ENCODE measurements around the gene MLYCD. TPM values are rescaled to one million over a fixed set of nuclear protein-coding genes. Genes with fewer than 3 reads are reported as not detected.

MLYCD gene
- total and polyA plus RNA-seq, 10 of the 15 experiments (the other 5 are each of a cell fraction or from before 2014, with no cell fraction given) = 0.21 to 3.7 (median 1.7) TPM

GRCh38 chr16:83947642-83948234 is 48.8 kb downstream of the MLYCD start (continued):
- TF ChIP-seq, protein P1, sequence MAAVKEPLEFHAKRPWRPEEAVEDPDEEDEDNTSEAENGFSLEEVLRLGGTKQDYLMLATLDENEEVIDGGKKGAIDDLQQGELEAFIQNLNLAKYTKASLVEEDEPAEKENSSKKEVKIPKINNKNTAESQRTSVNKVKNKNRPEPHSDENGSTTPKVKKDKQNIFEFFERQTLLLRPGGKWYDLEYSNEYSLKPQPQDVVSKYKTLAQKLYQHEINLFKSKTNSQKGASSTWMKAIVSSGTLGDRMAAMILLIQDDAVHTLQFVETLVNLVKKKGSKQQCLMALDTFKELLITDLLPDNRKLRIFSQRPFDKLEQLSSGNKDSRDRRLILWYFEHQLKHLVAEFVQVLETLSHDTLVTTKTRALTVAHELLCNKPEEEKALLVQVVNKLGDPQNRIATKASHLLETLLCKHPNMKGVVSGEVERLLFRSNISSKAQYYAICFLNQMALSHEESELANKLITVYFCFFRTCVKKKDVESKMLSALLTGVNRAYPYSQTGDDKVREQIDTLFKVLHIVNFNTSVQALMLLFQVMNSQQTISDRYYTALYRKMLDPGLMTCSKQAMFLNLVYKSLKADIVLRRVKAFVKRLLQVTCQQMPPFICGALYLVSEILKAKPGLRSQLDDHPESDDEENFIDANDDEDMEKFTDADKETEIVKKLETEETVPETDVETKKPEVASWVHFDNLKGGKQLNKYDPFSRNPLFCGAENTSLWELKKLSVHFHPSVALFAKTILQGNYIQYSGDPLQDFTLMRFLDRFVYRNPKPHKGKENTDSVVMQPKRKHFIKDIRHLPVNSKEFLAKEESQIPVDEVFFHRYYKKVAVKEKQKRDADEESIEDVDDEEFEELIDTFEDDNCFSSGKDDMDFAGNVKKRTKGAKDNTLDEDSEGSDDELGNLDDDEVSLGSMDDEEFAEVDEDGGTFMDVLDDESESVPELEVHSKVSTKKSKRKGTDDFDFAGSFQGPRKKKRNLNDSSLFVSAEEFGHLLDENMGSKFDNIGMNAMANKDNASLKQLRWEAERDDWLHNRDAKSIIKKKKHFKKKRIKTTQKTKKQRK (IDR thresholded peaks at IDR 0.05; ENCODE audit: low read depth, low read length) = no peak
- no peak for TF ChIP-seq RBBP5 (conservative IDR thresholded peaks at IDR 0.05)

GRCh38 chr16:83948914-83949723 is 50.2 kb downstream of the MLYCD start:
- 48% methylated on average over 13 of the region's 13 CpGs for WGBS (ENCODE audit: insufficient coverage, insufficient replicate concordance, low lambda C conversion rate, missing lambda C conversion rate)
- ChIA-PET RAD21 (ENCODE audit: unreplicated experiment) (no interaction called here), SMC1A (ENCODE audit: uncharacterized antibody, unreplicated experiment) (no interaction called here), CTCF (no interaction called here), POLR2A (no interaction called here)
- Histone ChIP-seq H4K20me1 (ENCODE audit: control insufficient read depth, insufficient read depth) (no peaks in the 10 kb centered on the region), H3K27ac (ENCODE audit: control insufficient read depth, insufficient read depth) (no peak overlapping the region), H3K79me2 (ENCODE audit: control insufficient read depth, insufficient read depth, low read length) (no peaks in the 10 kb centered on the region), H2AFZ (ENCODE audit: control insufficient read depth, low read depth, low read length) (no peak overlapping the region), H3K4me1 (ENCODE audit: control insufficient read depth, insufficient read depth, low read length) (peaks cover 3% of the 10 kb centered on the region; the same call in 1 of the 2 replicates), H3K9ac (ENCODE audit: control insufficient read depth, insufficient read depth, low read length) (no peak overlapping the region), H3K36me3 (ENCODE audit: control insufficient read depth in 2 of 2, insufficient read depth in 2 of 2, low read length in 1 of 2) (no peaks in the 10 kb centered on the region), H3K4me3 (no peak overlapping the region), H3K9me3 (replicated peaks; ENCODE audit: control insufficient read depth, insufficient read depth, low read length) (no peaks in the 10 kb centered on the region), H3K27me3 (replicated peaks in 1 of 2; ENCODE audit: control insufficient read depth in 2 of 2, insufficient read depth in 2 of 2, low read length in 1 of 2) (no peaks in the 10 kb centered on the region), H3K4me2 (ENCODE audit: control insufficient read depth, insufficient read depth) (no peak overlapping the region)
- FAIRE-seq = no peak
- BruUV-seq (replicated peaks) = no TSS peak
- intact Hi-C loops (cut with micrococcal nuclease; ENCODE audit: unreplicated experiment) = no loop called here
- no peak for DNase-seq (ENCODE audit: low read depth, low spot score)
- no peak for ATAC-seq
- in situ Hi-C loops (cut with MboI) = no loop called here
- no peak for TF ChIP-seq MXI1 (IDR thresholded peaks at IDR 0.05; ENCODE audit: low read depth, low read length)
- TF ChIP-seq POLR2AphosphoS2 (IDR thresholded peaks at IDR 0.05; ENCODE audit: low read depth, low read length) = no peak
- no peak for TF ChIP-seq TCF12 (IDR thresholded peaks at IDR 0.05; ENCODE audit: low read depth, low read length)
- TF ChIP-seq, protein P2, sequence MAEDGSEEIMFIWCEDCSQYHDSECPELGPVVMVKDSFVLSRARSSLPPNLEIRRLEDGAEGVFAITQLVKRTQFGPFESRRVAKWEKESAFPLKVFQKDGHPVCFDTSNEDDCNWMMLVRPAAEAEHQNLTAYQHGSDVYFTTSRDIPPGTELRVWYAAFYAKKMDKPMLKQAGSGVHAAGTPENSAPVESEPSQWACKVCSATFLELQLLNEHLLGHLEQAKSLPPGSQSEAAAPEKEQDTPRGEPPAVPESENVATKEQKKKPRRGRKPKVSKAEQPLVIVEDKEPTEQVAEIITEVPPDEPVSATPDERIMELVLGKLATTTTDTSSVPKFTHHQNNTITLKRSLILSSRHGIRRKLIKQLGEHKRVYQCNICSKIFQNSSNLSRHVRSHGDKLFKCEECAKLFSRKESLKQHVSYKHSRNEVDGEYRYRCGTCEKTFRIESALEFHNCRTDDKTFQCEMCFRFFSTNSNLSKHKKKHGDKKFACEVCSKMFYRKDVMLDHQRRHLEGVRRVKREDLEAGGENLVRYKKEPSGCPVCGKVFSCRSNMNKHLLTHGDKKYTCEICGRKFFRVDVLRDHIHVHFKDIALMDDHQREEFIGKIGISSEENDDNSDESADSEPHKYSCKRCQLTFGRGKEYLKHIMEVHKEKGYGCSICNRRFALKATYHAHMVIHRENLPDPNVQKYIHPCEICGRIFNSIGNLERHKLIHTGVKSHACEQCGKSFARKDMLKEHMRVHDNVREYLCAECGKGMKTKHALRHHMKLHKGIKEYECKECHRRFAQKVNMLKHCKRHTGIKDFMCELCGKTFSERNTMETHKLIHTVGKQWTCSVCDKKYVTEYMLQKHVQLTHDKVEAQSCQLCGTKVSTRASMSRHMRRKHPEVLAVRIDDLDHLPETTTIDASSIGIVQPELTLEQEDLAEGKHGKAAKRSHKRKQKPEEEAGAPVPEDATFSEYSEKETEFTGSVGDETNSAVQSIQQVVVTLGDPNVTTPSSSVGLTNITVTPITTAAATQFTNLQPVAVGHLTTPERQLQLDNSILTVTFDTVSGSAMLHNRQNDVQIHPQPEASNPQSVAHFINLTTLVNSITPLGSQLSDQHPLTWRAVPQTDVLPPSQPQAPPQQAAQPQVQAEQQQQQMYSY (CRISPR knock-in tag; IDR thresholded peaks at IDR 0.05) = no peak
- TF ChIP-seq ASH2L (IDR thresholded peaks at IDR 0.05; ENCODE audit: borderline replicate concordance, low read depth) = no peak
- TF ChIP-seq, protein P3, sequence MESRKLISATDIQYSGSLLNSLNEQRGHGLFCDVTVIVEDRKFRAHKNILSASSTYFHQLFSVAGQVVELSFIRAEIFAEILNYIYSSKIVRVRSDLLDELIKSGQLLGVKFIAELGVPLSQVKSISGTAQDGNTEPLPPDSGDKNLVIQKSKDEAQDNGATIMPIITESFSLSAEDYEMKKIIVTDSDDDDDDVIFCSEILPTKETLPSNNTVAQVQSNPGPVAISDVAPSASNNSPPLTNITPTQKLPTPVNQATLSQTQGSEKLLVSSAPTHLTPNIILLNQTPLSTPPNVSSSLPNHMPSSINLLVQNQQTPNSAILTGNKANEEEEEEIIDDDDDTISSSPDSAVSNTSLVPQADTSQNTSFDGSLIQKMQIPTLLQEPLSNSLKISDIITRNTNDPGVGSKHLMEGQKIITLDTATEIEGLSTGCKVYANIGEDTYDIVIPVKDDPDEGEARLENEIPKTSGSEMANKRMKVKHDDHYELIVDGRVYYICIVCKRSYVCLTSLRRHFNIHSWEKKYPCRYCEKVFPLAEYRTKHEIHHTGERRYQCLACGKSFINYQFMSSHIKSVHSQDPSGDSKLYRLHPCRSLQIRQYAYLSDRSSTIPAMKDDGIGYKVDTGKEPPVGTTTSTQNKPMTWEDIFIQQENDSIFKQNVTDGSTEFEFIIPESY (IDR thresholded peaks at IDR 0.05) = no peak

Data from GM12878 (cell line).